HG03159 (cell line): ENCODE results near the gene NFE2L3.
"Not testable (repeated sequence)": the region's sequence is repeated elsewhere in the genome, so short reads cannot be mapped to it uniquely, and the experiment has no call there.

ENCODE experiments used
- ATAC-seq: cut with Tn5 transposase; IDR thresholded peaks from one replicate; pipeline ENCODE4 v1.9.1; 2021; ENCODE audit warnings: mild to moderate bottlenecking, moderate library complexity; ENCODE audit not compliant: unreplicated experiment

NFE2L3 gene

GRCh38 chr7:26151953-26152781 lies at the start of gene NFE2L3:
Gene NFE2L3 (plus strand): TSS chr7:26152198. CDS start chr7:26152499, 301 bp downstream.
- ATAC-seq = peak; percentile 64

- no peak for ATAC-seq
These were observed 48.4 kb upstream of the NFE2L3 start for GRCh38 chr7:26103596-26103995.

GRCh38 chr7:26105236-26105635 lies 46.8 kb upstream of the NFE2L3 start:
- no peak for ATAC-seq

- no peak for ATAC-seq
These were observed 46.1 kb upstream of the NFE2L3 start for GRCh38 chr7:26105931-26106330.

GRCh38 chr7:26112203-26112740 lies 39.7 kb upstream of the NFE2L3 start:
- ATAC-seq = no peak

- no peak for ATAC-seq
These were observed 36.3 kb upstream of the NFE2L3 start for GRCh38 chr7:26115650-26116049.

GRCh38 chr7:26117142-26117807 lies 34.7 kb upstream of the NFE2L3 start:
- no peak for ATAC-seq

GRCh38 chr7:26117970-26118369 lies 34.0 kb upstream of the NFE2L3 start:
- no peak for ATAC-seq

GRCh38 chr7:26122745-26123144 lies 29.3 kb upstream of the NFE2L3 start:
- no peak for ATAC-seq

- not testable (repeated sequence) for ATAC-seq
These were observed 27.2 kb upstream of the NFE2L3 start for GRCh38 chr7:26124775-26125174.

GRCh38 chr7:26127411-26127810 lies 24.6 kb upstream of the NFE2L3 start:
- ATAC-seq = no peak

- ATAC-seq = no peak
These were observed 20.9 kb upstream of the NFE2L3 start for GRCh38 chr7:26131056-26131589.

- ATAC-seq = no peak
These were observed 16.9 kb upstream of the NFE2L3 start for GRCh38 chr7:26135076-26135475.

- ATAC-seq = no peak
These were observed 16.4 kb upstream of the NFE2L3 start for GRCh38 chr7:26135551-26135950.

- ATAC-seq = no peak
These were observed 15.2 kb upstream of the NFE2L3 start for GRCh38 chr7:26136831-26137230.

- no peak for ATAC-seq
These were observed 11.6 kb upstream of the NFE2L3 start for GRCh38 chr7:26140380-26140779.

- ATAC-seq = no peak
These were observed 10.9 kb upstream of the NFE2L3 start for GRCh38 chr7:26141077-26141476.

- no peak for ATAC-seq
These were observed 8.5 kb upstream of the NFE2L3 start for GRCh38 chr7:26143298-26144048.

- ATAC-seq = no peak
These were observed 7.6 kb upstream of the NFE2L3 start for GRCh38 chr7:26144184-26145080.

- ATAC-seq = no peak
These were observed 6.8 kb upstream of the NFE2L3 start for GRCh38 chr7:26145238-26145637.
